Activated T-cell treated with anti-CD3 and anti-CD28 coated beads for 24 hours (primary cell): ENCODE results near the gene GPT2.
A peak's percentile ranks its signal among the peaks of the same experiment; 100 is the strongest.
"Not testable (repeated sequence)": the region's sequence is repeated elsewhere in the genome, so short reads cannot be mapped to it uniquely, and the experiment has no call there.

Experiments
- DNase-seq: peaks from one replicate; pipeline ENCODE4 v3.0.0-alpha.2; 2020; ENCODE audit warnings: low read depth

Gene GPT2

GRCh38 chr16:46923513-46924295, 39.5 kb downstream of the GPT2 start:
- DNase-seq = no peak

- no peak for DNase-seq
Measured at GRCh38 chr16:46924402-46924801, 40.2 kb downstream of the GPT2 start.

DNA sequence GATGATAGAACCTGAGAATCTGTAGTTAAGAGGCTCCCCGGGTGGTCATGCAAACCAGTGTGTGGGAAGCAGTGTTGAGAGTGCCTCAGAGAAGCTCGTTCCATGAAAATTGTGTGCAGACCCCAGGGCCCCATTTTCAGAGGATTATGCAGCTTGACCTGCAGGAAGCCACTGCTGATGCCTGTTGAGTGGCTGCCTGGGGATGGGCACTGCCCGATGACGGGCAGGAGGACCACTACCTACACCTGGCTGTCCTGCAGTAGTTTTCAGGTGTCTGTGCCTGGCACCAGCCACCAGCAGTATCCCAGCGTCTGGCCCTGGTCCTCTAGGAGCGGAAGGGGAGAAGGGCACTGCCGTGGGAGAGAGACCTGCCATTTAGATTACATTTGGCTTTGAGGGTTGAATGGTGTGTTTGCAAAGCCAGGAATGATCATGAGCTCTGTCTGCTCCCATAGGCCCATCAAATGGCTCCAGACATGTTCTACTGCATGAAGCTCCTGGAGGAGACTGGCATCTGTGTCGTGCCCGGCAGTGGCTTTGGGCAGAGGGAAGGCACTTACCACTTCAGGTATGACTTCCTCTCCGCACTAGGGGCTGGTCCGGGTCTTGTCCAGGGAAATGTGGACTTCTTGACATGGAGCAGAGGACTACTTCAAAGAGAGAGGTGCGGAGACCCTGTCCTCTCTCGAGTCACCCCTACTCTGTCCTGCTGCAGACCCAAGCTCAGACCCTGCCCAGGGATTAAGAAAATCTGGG, 42.5 kb downstream of the GPT2 start:
- DNase-seq = no peak

- no peak for DNase-seq
Measured at GRCh38 chr16:46927273-46927672, 43.1 kb downstream of the GPT2 start.

DNA sequence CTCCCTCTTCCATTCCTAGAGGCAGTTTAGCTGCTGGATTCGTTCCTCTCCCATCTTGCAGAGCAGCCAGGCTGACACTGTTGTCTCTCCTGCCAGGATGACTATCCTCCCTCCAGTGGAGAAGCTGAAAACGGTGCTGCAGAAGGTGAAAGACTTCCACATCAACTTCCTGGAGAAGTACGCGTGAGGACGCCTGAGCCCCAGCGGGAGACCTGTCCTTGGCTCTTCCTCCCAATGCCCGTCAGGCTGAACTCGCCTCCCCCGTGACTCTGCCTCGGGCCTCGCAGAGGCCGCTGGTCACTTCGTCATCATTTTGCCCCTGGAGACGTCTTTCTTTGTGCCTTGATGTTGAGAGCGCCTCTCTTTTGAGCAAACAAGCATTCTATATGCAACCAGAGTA, 44.6 kb downstream of the GPT2 start:
- no peak for DNase-seq

GRCh38 chr16:46929378-46930332, 45.5 kb downstream of the GPT2 start:
- peak; percentile 55 for DNase-seq

DNA sequence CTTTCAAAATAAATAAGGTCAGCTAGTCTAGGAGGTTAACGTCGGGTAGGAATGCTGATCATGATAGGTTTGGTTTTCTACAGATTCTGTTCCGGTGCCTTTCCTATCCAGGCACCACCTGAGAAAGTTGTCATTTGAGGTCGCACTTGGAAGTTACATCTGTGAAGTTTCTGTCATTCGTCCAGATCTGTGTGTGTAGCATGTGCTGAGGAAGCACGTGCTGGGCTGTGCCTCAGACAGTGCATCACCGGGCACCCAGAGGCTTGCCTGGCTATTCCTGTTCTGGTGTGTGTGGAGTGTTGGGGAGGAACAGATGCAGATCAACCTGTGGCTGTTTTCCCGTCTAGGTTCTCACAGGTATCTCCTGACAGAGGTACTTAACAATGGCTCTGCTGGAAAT, 46.7 kb downstream of the GPT2 start:
- no peak for DNase-seq

- DNase-seq = no peak
Measured at GRCh38 chr16:46932802-46933201, 48.6 kb downstream of the GPT2 start.

GRCh38 chr16:46937536-46937935, 53.4 kb downstream of the GPT2 start:
- DNase-seq = no peak

GRCh38 chr16:46944713-46945112, 60.6 kb downstream of the GPT2 start:
- DNase-seq = not testable (repeated sequence)

DNA sequence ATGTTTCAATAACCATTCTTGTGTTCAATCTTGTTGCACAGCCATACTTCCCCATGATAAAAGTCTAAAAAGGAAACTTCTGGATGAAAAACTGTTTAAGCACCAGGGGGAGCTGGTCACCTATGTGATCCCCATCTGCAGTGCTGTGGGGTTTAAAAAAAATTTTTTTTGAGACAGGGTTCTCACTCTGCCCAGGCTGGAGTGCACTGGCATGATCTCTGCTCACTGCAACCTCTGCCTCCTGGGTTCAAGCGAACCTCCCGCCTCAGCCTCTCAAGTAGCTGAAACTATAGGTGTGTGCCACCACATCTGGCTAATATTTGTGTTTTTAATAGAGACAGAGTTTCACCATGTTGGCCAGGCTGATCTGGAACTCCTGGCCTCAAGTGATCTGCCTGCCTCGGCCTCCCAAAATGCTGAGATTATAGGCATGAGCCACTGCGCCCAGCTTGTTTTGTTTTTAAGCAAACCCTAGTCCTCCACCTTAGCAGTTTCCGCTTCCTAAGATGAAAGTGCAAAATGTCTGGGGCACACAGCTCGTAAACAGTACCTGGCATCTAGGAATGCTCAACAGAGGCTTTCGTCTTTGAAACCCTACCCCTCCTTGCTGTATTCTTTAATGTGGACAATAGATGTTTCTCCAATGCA, 63.9 kb downstream of the GPT2 start:
- no peak for DNase-seq

DNA sequence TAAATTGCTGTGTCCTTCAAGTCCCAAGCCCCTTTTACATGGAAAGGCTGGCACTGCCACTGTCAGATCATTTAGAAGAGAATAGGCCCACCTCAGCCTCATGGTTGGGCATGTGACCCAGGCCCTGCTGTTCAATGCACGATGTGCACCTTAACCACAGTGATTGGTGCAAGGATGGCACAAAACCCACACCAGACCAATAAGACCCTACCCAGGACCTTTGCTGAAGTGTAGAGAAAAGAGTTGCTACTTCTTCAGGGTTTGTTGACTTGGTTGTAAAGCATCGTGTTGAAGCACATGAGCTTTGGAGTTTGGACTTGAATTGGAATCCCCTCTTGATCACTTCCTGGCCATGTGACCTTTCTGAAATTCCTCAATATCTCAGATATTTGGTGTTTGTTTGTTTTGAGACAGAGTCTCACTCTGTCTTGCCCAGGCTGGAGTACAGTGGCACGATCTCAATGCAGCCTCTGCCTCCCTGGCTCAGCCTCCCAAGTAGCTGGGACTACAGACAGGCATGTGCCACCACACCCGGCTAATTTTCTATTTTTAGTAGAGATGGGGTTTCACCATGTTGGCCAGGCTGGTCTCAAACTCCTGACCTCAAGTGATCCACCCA, 64.5 kb downstream of the GPT2 start:
- no peak for DNase-seq

DNA sequence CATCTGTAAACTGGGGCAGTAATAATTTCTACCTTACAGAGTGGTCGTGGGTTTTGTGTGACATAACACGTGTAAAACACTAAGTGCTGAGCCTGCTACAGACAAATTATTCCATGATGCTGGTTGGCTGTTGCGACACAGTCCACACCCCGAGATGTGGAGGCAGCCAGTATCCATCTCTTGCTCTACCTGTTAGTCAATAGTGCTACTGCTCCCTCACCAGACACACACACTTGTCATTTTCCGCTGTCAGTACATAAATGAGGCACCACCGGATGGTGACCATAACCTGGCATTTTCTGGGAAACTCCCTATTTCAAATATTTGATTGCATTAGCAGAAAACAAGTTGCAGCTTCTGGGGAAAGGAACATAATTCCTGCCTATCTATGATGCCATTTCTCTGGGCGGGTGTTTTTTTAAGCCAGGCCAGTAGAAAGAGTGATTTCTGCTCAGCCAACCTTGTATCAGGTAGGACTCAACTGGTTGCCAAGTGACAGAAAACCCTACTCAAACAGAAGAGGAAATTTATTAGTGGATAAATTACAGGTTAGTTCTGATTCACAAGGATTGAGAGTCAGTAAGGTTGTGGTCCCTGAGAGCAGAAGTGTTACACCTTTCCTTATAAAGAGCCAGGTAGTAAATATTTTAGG, 65.2 kb downstream of the GPT2 start:
- no peak for DNase-seq

DNA sequence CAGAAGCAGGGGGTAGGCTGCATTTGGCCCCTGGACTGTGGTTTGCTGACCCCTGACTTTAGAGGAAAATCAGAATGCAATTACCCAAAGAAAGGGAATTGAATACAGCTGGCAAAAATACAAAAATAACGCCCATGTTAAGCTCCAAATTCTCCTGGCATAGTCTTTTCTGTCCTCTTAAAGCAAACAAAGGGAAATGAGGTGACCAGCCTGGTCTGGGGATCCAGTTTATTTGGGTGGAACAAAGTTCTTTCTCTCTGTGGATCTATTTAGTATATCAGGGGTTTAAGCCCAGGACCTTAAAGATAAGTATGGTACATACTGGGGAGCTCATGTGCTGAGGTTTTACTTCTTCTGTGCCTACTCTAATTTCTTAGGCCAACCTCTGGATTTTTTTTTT, 65.8 kb downstream of the GPT2 start:
- DNase-seq = no peak

GRCh38 chr16:46954562-46954961, 70.4 kb downstream of the GPT2 start:
- no peak for DNase-seq

- DNase-seq = peak; percentile 23
Measured at GRCh38 chr16:46961373-46962353, 77.5 kb downstream of the GPT2 start.

- no peak for DNase-seq
Measured at GRCh38 chr16:46962629-46963028, 78.5 kb downstream of the GPT2 start.

- no peak for DNase-seq
Measured at GRCh38 chr16:46968063-46968435, 83.9 kb downstream of the GPT2 start.

- no peak for DNase-seq
Measured at GRCh38 chr16:46970089-46970488, 85.9 kb downstream of the GPT2 start.

- DNase-seq = no peak
Measured at GRCh38 chr16:46971271-46971670, 87.1 kb downstream of the GPT2 start.
